ENCODE measurements around the gene FAM181A. TPM values are rescaled to one million over a fixed set of nuclear protein-coding genes. Genes with fewer than 3 reads are reported as not detected.

The FAM181A gene
- total RNA-seq, 5 donors from 2014 or later (not counting 1 experiment from before 2014, with no cell fraction given), result not detected

GRCh38 chr14:93946104-93946503, 19.0 kb downstream of the FAM181A start:
- Mint-ChIP-seq H3K4me1 (no peaks in the 10 kb centered on the region), H3K4me3 (no peak overlapping the region), H3K27me3 (no peaks in the 10 kb centered on the region), H3K9me3 (no peaks in the 10 kb centered on the region), H3K27ac (no peak overlapping the region), H3K36me3 (no peaks in the 10 kb centered on the region)
- Histone ChIP-seq H3K36me3 (ENCODE audit: control insufficient read depth in 2 of 2, extremely low read depth in 1 of 2, insufficient read depth in 1 of 2, low read length in 1 of 2) (no peaks in the 10 kb centered on the region), H3K4me1 (ENCODE audit: control insufficient read depth in 1 of 2, extremely low read depth in 1 of 2, insufficient read depth in 2 of 2, low read length in 2 of 2) (no peaks in the 10 kb centered on the region), H3K27ac (ENCODE audit: low read length) (no peak overlapping the region), H3K27me3 (replicated peaks in 1 of 2; ENCODE audit: control insufficient read depth in 2 of 2, extremely low read depth in 1 of 2, insufficient read depth in 2 of 2, low read length in 1 of 2) (no peaks in the 10 kb centered on the region), H3K9me3 (no peaks in the 10 kb centered on the region), H3K4me3 (ENCODE audit: control insufficient read depth in 1 of 2, extremely low read depth in 1 of 2, low read length in 1 of 2) (no peak overlapping the region)
- POLR2A ChIA-PET, result no interaction called here
- CTCF ChIA-PET, result interaction anchor here in 1 of 2 donors (0.6 to 0.8 kb wide), 2 partner anchors 25 to 32 kb away, joined by 3 to 4 read pairs; no protein-coding TSS in a partner anchor
- DNase-seq, result no peak
- no peak for ATAC-seq (replicated peaks in 1 of 4)
- WGBS (ENCODE audit: insufficient coverage), result 63% methylated on average over 5 of the region's 6 CpGs

DNA sequence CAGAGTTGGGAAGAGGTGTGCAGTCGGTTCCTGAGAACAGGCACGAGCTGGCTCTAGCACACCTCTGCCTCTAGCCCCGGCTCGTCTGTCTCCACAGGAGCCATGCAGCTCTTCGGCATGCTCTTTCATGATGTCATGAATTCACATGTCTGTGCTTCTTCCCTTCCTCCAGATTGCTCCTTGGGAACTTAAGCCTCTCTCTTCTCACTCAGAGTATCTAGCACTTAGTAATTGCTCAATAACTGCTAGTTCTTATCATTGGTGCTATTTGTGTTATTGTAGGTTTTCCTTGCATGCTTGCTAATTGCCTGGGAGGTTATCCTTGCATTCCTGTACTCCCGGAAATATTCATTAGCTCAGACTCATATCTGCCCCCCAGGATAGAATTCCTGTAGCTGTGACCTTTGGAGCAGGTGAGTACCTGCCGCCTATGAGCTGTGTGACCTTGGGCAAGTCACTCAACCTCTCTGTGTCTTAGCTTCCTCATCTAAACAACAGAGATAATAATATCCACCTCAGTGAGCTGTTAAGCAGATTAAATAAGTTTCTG, 19.5 kb downstream of the FAM181A start:
- Mint-ChIP-seq H3K9me3 (no peaks in the 10 kb centered on the region), H3K36me3 (no peaks in the 10 kb centered on the region), H3K4me3 (no peak overlapping the region), H3K27ac (no peak overlapping the region), H3K27me3 (no peaks in the 10 kb centered on the region), H3K4me1 (no peaks in the 10 kb centered on the region)
- no peaks in the 10 kb centered on the region for H3K36me3 ChIP-seq (ENCODE audit: control insufficient read depth in 2 of 2, extremely low read depth in 1 of 2, insufficient read depth in 1 of 2, low read length in 1 of 2)
- ATAC-seq (replicated peaks in 1 of 4) (no peak), DNase-seq (no peak)
- 97% methylated on average over 6 of the region's 7 CpGs for WGBS (ENCODE audit: insufficient coverage)
- ChIA-PET POLR2A (no interaction called here), CTCF (interaction anchor here (0.5 to 0.8 kb wide), 4 partner anchors 24 to 782 kb away, joined by 3 to 4 read pairs (median 3); no protein-coding TSS in a partner anchor)
- H3K4me1 ChIP-seq (ENCODE audit: control insufficient read depth in 1 of 2, extremely low read depth in 1 of 2, insufficient read depth in 2 of 2, low read length in 2 of 2), result no peaks in the 10 kb centered on the region
- no peaks in the 10 kb centered on the region for H3K9me3 ChIP-seq
- H3K27ac ChIP-seq (ENCODE audit: low read length), result no peak overlapping the region
- H3K27me3 ChIP-seq (replicated peaks in 1 of 2; ENCODE audit: control insufficient read depth in 2 of 2, extremely low read depth in 1 of 2, insufficient read depth in 2 of 2, low read length in 1 of 2), result no peaks in the 10 kb centered on the region
- no peak overlapping the region for H3K4me3 ChIP-seq (ENCODE audit: control insufficient read depth in 1 of 2, extremely low read depth in 1 of 2, low read length in 1 of 2)

GRCh38 chr14:93947282-93947681, 20.1 kb downstream of the FAM181A start:
- H3K27me3 ChIP-seq (replicated peaks in 1 of 2; ENCODE audit: control insufficient read depth in 2 of 2, extremely low read depth in 1 of 2, insufficient read depth in 2 of 2, low read length in 1 of 2), result no peaks in the 10 kb centered on the region
- Mint-ChIP-seq H3K4me3 (no peak overlapping the region), H3K27ac (no peak overlapping the region), H3K4me1 (no peaks in the 10 kb centered on the region), H3K9me3 (no peaks in the 10 kb centered on the region), H3K27me3 (no peaks in the 10 kb centered on the region), H3K36me3 (no peaks in the 10 kb centered on the region)
- H3K36me3 ChIP-seq (ENCODE audit: control insufficient read depth in 2 of 2, extremely low read depth in 1 of 2, insufficient read depth in 1 of 2, low read length in 1 of 2), result no peaks in the 10 kb centered on the region
- no peak overlapping the region for H3K27ac ChIP-seq (ENCODE audit: low read length)
- DNase-seq (no peak), ATAC-seq (replicated peaks in 1 of 4) (no peak)
- no peaks in the 10 kb centered on the region for H3K9me3 ChIP-seq
- POLR2A ChIA-PET, result no interaction called here
- no peak overlapping the region for H3K4me3 ChIP-seq (ENCODE audit: control insufficient read depth in 1 of 2, extremely low read depth in 1 of 2, low read length in 1 of 2)
- peaks cover 0 to 2% of the 10 kb centered on the region in 2 experiments for H3K4me1 ChIP-seq (ENCODE audit: control insufficient read depth in 1 of 2, extremely low read depth in 1 of 2, insufficient read depth in 2 of 2, low read length in 2 of 2)
- CTCF ChIA-PET, result interaction anchor here in 1 of 2 donors (0.5 kb wide), 3 partner anchors 9 to 783 kb away, joined by 3 read pairs; no protein-coding TSS in a partner anchor
- 91% methylated on average over 12 of the region's 19 CpGs for WGBS (ENCODE audit: insufficient coverage)

DNA sequence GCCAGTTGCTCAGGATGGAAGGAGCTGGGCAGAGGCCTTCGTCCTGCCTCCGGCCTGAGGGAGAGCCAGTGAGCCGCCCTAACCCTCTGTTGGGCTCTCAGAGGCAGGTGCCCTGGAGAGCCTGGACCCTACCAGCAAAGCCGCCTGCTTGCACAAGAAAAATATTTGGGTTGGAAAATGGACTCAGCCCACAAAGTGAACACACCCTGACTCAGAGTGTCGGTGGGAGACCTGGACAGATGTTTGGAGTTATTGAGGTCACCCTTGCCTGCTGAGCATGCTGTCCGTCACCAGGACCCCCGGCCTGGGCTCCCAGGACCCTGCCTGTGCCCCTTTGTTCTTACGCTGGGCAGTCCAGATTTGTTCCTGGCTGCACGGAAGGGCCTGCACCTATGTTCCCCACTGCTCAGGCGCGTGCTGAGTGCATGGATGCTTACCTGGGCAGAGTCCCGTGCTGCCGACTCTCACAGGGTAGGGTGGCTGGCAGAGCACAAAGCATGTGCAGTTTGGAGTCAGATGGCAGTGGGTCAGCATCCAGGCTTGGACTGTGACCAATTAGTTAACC, 22.4 kb downstream of the FAM181A start:
- Mint-ChIP-seq H3K27ac (no peak overlapping the region), H3K9me3 (no peaks in the 10 kb centered on the region), H3K4me1 (peaks cover 19 to 21% (median 20%) of the 10 kb centered on the region in 3 donors), H3K4me3 (no peak overlapping the region), H3K36me3 (no peaks in the 10 kb centered on the region), H3K27me3 (no peaks in the 10 kb centered on the region)
- ATAC-seq (replicated peaks in 1 of 4) (no peak), DNase-seq (no peak)
- Histone ChIP-seq H3K4me1 (ENCODE audit: control insufficient read depth in 1 of 2, extremely low read depth in 1 of 2, insufficient read depth in 2 of 2, low read length in 2 of 2) (peaks cover under 1 to 25% of the 10 kb centered on the region in 2 experiments), H3K36me3 (ENCODE audit: control insufficient read depth in 2 of 2, extremely low read depth in 1 of 2, insufficient read depth in 1 of 2, low read length in 1 of 2) (no peaks in the 10 kb centered on the region), H3K9me3 (no peaks in the 10 kb centered on the region), H3K27ac (ENCODE audit: low read length) (no peak overlapping the region), H3K27me3 (replicated peaks in 1 of 2; ENCODE audit: control insufficient read depth in 2 of 2, extremely low read depth in 1 of 2, insufficient read depth in 2 of 2, low read length in 1 of 2) (no peaks in the 10 kb centered on the region), H3K4me3 (ENCODE audit: control insufficient read depth in 1 of 2, extremely low read depth in 1 of 2, low read length in 1 of 2) (no peak overlapping the region)
- ChIA-PET POLR2A (no interaction called here), CTCF (interaction anchor here in 1 of 2 donors (0.5 kb wide), 1 partner anchor 849 kb away, joined by 4 read pairs; no protein-coding TSS in a partner anchor)
- WGBS (ENCODE audit: insufficient coverage), result 97% methylated on average over 13 of the region's 13 CpGs

GRCh38 chr14:93950948-93951634, 23.9 kb downstream of the FAM181A start:
- no peak for ATAC-seq (replicated peaks in 1 of 4)
- ChIA-PET POLR2A (no interaction called here), CTCF (interaction anchor here in 1 of 2 donors (1.6 kb wide), 1 partner anchor 12 kb away, joined by 4 read pairs; no protein-coding TSS in a partner anchor)
- no peak overlapping the region for H3K4me3 ChIP-seq (ENCODE audit: control insufficient read depth in 1 of 2, extremely low read depth in 1 of 2, low read length in 1 of 2)
- Mint-ChIP-seq H3K4me3 (no peak overlapping the region), H3K4me1 (peaks cover 34 to 36% (median 35%) of the 10 kb centered on the region in 3 donors), H3K27me3 (no peaks in the 10 kb centered on the region), H3K9me3 (no peaks in the 10 kb centered on the region), H3K36me3 (no peaks in the 10 kb centered on the region), H3K27ac (no peak overlapping the region)
- no peak overlapping the region for H3K27ac ChIP-seq (ENCODE audit: low read length)
- DNase-seq, result no peak
- no peaks in the 10 kb centered on the region for H3K36me3 ChIP-seq (ENCODE audit: control insufficient read depth in 2 of 2, extremely low read depth in 1 of 2, insufficient read depth in 1 of 2, low read length in 1 of 2)
- peaks cover 0 to under 1% of the 10 kb centered on the region in 2 experiments for H3K27me3 ChIP-seq (replicated peaks in 1 of 2; ENCODE audit: control insufficient read depth in 2 of 2, extremely low read depth in 1 of 2, insufficient read depth in 2 of 2, low read length in 1 of 2)
- 92% methylated on average over 18 of the region's 20 CpGs for WGBS (ENCODE audit: insufficient coverage)
- peaks cover 15 to 40% of the 10 kb centered on the region in 2 experiments for H3K4me1 ChIP-seq (ENCODE audit: control insufficient read depth in 1 of 2, extremely low read depth in 1 of 2, insufficient read depth in 2 of 2, low read length in 2 of 2)
- no peaks in the 10 kb centered on the region for H3K9me3 ChIP-seq

- Histone ChIP-seq H3K9me3 (no peaks in the 10 kb centered on the region), H3K4me1 (ENCODE audit: control insufficient read depth in 1 of 2, extremely low read depth in 1 of 2, insufficient read depth in 2 of 2, low read length in 2 of 2) (peaks cover 16 to 48% of the 10 kb centered on the region in 2 experiments), H3K36me3 (ENCODE audit: control insufficient read depth in 2 of 2, extremely low read depth in 1 of 2, insufficient read depth in 1 of 2, low read length in 1 of 2) (no peaks in the 10 kb centered on the region), H3K27ac (ENCODE audit: low read length) (no peak overlapping the region), H3K27me3 (replicated peaks in 1 of 2; ENCODE audit: control insufficient read depth in 2 of 2, extremely low read depth in 1 of 2, insufficient read depth in 2 of 2, low read length in 1 of 2) (peaks cover 0 to 3% of the 10 kb centered on the region in 2 experiments), H3K4me3 (ENCODE audit: control insufficient read depth in 1 of 2, extremely low read depth in 1 of 2, low read length in 1 of 2) (no peak overlapping the region)
- ChIA-PET POLR2A (no interaction called here), CTCF (interaction anchor here (0.6 to 1.6 kb wide), 2 partner anchors 11 to 44 kb away, joined by 4 read pairs; no protein-coding TSS in a partner anchor)
- DNase-seq (no peak), ATAC-seq (replicated peaks in 1 of 4) (no peak)
- Mint-ChIP-seq H3K27ac (no peak overlapping the region), H3K4me3 (no peak overlapping the region), H3K27me3 (no peaks in the 10 kb centered on the region), H3K9me3 (no peaks in the 10 kb centered on the region), H3K36me3 (no peaks in the 10 kb centered on the region), H3K4me1 (peaks cover 42 to 43% (median 42%) of the 10 kb centered on the region in 3 donors)
- WGBS (ENCODE audit: insufficient coverage), result 81% methylated on average over 4 of the region's 7 CpGs
Observed at GRCh38 chr14:93951635-93952540, 24.7 kb downstream of the FAM181A start.

Data from T-cell (primary cell).